Endothelial cell (in vitro differentiated cells): Measurements from ENCODE around the gene MAPK7. TPM values are rescaled to one million over a fixed set of nuclear protein-coding genes. Genes with fewer than 3 reads are reported as not detected.

Experiments used
- DNase-seq: peaks from one replicate; pipeline ENCODE4 v3.0.0; 2021; ENCODE audit warnings: low spot score
- H3K27ac Mint-ChIP-seq: one replicate; pipeline ENCODE4 v1.8.0; 2021; ENCODE audit warnings: mixed read lengths, inconsistent platforms; ENCODE audit not compliant: unreplicated experiment
- H3K27me3 Mint-ChIP-seq: one replicate; pipeline ENCODE4 v1.8.0; 2021; ENCODE audit warnings: mild to moderate bottlenecking, moderate library complexity, mixed read lengths, inconsistent platforms; ENCODE audit not compliant: unreplicated experiment
- H3K36me3 Mint-ChIP-seq: one replicate; pipeline ENCODE4 v1.8.0; 2021; ENCODE audit warnings: mild to moderate bottlenecking, low read depth, mixed read lengths, inconsistent platforms; ENCODE audit not compliant: unreplicated experiment
- H3K4me1 Mint-ChIP-seq: one replicate; pipeline ENCODE4 v1.8.0; 2021; ENCODE audit warnings: mild to moderate bottlenecking, mixed read lengths, inconsistent platforms; ENCODE audit not compliant: unreplicated experiment
- H3K4me3 Mint-ChIP-seq: one replicate; pipeline ENCODE4 v1.8.0; 2021; ENCODE audit warnings: mild to moderate bottlenecking, mixed read lengths, inconsistent platforms; ENCODE audit not compliant: unreplicated experiment
- H3K9me3 Mint-ChIP-seq: one replicate; pipeline ENCODE4 v1.8.0; 2021; ENCODE audit warnings: mixed read lengths, inconsistent platforms; ENCODE audit not compliant: unreplicated experiment
- long read RNA-seq: library from polyadenylated mRNA; unstranded; transcript quantifications from one replicate; pipeline ENCODE4 v2.0.0, GENCODE V29; 2020; ENCODE audit not compliant: unreplicated experiment
- total RNA-seq: library from RNA; stranded (reverse); fragmentation: NEBNext Ultra II Directional; extraction: Animal tissue kit (Norgen Biotek cat#: 25700); gene quantifications from one replicate; pipeline ENCODE4 v1.2.1, GENCODE V29; 2021; ENCODE audit not compliant: unreplicated experiment
- TF ChIP-seq, protein P1 (sequence below): fragments of 200-600 bp; sonication (generic); IDR thresholded peaks from one replicate; pipeline ENCODE4 v1.5.0; 2021; ENCODE audit warnings: antibody characterized with exemption; ENCODE audit not compliant: unreplicated experiment

MAPK7 gene
- 48.5 TPM for total RNA-seq
- long read RNA-seq, partial matches to known transcripts = 0 of 2 reads
- long read RNA-seq, other reads (novel, unspliced or antisense) = 2 of 2 reads

- H3K27me3 Mint-ChIP-seq = peaks cover 7% of the 10 kb centered on the region
- peaks cover 14% of the 10 kb centered on the region for H3K4me1 Mint-ChIP-seq
- H3K27ac Mint-ChIP-seq = peak within 1 kb of the TSS; percentile 98
- H3K36me3 Mint-ChIP-seq = peaks cover 20% of the 10 kb centered on the region
- TF ChIP-seq, protein P1, sequence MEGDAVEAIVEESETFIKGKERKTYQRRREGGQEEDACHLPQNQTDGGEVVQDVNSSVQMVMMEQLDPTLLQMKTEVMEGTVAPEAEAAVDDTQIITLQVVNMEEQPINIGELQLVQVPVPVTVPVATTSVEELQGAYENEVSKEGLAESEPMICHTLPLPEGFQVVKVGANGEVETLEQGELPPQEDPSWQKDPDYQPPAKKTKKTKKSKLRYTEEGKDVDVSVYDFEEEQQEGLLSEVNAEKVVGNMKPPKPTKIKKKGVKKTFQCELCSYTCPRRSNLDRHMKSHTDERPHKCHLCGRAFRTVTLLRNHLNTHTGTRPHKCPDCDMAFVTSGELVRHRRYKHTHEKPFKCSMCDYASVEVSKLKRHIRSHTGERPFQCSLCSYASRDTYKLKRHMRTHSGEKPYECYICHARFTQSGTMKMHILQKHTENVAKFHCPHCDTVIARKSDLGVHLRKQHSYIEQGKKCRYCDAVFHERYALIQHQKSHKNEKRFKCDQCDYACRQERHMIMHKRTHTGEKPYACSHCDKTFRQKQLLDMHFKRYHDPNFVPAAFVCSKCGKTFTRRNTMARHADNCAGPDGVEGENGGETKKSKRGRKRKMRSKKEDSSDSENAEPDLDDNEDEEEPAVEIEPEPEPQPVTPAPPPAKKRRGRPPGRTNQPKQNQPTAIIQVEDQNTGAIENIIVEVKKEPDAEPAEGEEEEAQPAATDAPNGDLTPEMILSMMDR = no peak
- peak within 1 kb of the TSS; percentile 99 for H3K4me3 Mint-ChIP-seq
- no peaks in the 10 kb centered on the region for H3K9me3 Mint-ChIP-seq
- no peak for DNase-seq
Observed at GRCh38 chr17:19378416-19379360, at the start of gene MAPK7. MAPK7 (plus strand) TSS chr17:19378498; CDS start chr17:19378901, 403 bp downstream.

DNA sequence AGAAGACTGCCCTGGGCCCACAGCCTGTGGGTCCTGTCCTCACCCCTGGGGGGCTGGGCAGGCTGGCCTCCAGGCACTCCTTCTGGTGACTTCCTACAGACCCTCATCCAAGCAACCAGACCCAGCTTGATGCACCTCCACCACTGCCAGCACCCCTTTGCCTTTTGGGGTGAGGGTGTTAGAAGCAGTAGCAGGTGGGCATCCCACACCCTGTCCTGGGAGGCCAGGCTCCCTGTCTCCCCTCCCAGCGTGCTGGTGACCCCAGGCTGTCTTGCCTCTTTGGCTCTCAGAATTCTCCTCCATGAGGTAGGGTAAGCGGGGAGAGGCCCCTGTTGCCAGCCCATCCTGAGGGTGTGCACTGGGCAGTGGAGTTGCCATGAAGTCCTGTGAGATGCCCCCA lies 49.2 kb upstream of the MAPK7 start:
- no peak for DNase-seq
- TF ChIP-seq, protein P1 = no peak

DNA sequence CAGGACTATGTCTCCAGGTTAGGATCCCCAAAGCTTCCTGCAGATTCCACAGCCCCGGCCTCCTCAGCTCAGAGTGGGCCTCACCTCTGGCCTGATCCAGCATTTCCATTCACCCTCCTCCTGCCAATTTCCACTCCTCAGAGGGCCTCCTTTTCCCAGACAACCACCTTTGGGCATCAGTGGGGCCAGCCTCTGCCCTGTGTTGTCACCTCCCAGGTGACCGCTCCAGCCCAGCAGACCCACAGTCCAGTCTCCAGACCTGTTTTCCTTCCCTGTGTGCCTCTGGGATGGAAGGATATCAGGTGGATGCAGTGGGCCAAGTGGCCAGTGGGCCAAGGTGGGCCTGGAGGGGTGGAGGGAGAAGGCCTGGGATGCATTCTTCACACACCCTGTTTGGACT lies 48.5 kb upstream of the MAPK7 start:
- Mint-ChIP-seq H3K4me3 (no peak overlapping the region), H3K9me3 (no peaks in the 10 kb centered on the region), H3K27ac (no peak overlapping the region), H3K27me3 (peaks cover 3% of the 10 kb centered on the region), H3K4me1 (no peaks in the 10 kb centered on the region), H3K36me3 (peaks cover 32% of the 10 kb centered on the region)
- DNase-seq = no peak
- TF ChIP-seq, protein P1 = no peak

More for the DNA sequence above, 49.2 kb upstream of the MAPK7 start:
- Mint-ChIP-seq H3K4me1 (no peaks in the 10 kb centered on the region), H3K27me3 (peaks cover 3% of the 10 kb centered on the region), H3K4me3 (no peak overlapping the region), H3K36me3 (peaks cover 32% of the 10 kb centered on the region), H3K9me3 (no peaks in the 10 kb centered on the region), H3K27ac (no peak overlapping the region)

DNA sequence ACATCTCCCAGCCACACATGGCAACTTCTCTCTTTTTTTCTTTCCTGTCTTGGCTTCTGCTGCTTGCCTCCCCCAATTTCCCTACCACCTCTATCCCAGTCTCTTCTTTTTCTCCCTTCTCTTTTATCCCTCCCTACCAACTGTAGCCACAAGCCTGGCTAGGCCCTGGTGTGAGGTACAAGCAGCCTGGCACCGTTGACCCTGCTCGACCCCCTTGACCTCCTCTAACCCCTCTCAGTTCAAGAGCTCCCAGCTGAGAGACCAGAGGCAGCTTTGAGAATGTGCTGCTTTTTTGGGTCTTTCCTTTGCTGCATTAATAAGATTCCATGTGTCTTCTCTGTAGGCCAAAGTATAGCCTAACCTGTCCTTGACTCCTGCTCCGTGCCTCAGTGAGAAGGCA lies 48.0 kb upstream of the MAPK7 start:
- H3K27ac Mint-ChIP-seq = no peak overlapping the region
- no peaks in the 10 kb centered on the region for H3K9me3 Mint-ChIP-seq
- DNase-seq = no peak
- peaks cover 3% of the 10 kb centered on the region for H3K27me3 Mint-ChIP-seq
- TF ChIP-seq, protein P1 = no peak
- H3K4me1 Mint-ChIP-seq = no peaks in the 10 kb centered on the region
- peaks cover 32% of the 10 kb centered on the region for H3K36me3 Mint-ChIP-seq
- no peak overlapping the region for H3K4me3 Mint-ChIP-seq

- no peaks in the 10 kb centered on the region for H3K4me1 Mint-ChIP-seq
- no peak for DNase-seq
- peaks cover 3% of the 10 kb centered on the region for H3K27me3 Mint-ChIP-seq
- peaks cover 26% of the 10 kb centered on the region for H3K36me3 Mint-ChIP-seq
- H3K9me3 Mint-ChIP-seq = no peaks in the 10 kb centered on the region
- H3K4me3 Mint-ChIP-seq = no peak overlapping the region
- TF ChIP-seq, protein P1 = no peak
- H3K27ac Mint-ChIP-seq = no peak overlapping the region
Observed at GRCh38 chr17:19331134-19331533, 47.2 kb upstream of the MAPK7 start.
